Glomerular visceral epithelial cell (primary cell): ENCODE results near the gene ULBP2.
A peak's percentile ranks its signal among the peaks of the same experiment; 100 is the strongest.
"Not testable (repeated sequence)": the region's sequence is repeated elsewhere in the genome, so short reads cannot be mapped to it uniquely, and the experiment has no call there.

Experiments used
- DNase-seq: peaks from one replicate; pipeline ENCODE4 v3.0.0-alpha.2; 2016; ENCODE audit errors: extremely low spot score

The ULBP2 gene

GRCh38 chr6:149941583-149942460 lies at the start of gene ULBP2:
Gene ULBP2 (plus strand): TSS chr6:149942014. CDS start chr6:149942073, 59 bp downstream.
- peak; percentile 95 for DNase-seq

GRCh38 chr6:149895048-149895590 lies 46.7 kb upstream of the ULBP2 start:
- no peak for DNase-seq

GRCh38 chr6:149895833-149896271 lies 46.0 kb upstream of the ULBP2 start:
- DNase-seq: peak; percentile 71

- no peak for DNase-seq
These were observed 45.3 kb upstream of the ULBP2 start for GRCh38 chr6:149896491-149896890.

GRCh38 chr6:149897015-149897697 lies 44.7 kb upstream of the ULBP2 start:
- peak; percentile 68 for DNase-seq

GRCh38 chr6:149897855-149898744 lies 43.7 kb upstream of the ULBP2 start, which contains the start of gene RAET1E:
Gene RAET1E (minus strand): TSS chr6:149898113. CDS start chr6:149890901, 7,212 bp downstream.
- no peak for DNase-seq

GRCh38 chr6:149898966-149899365 lies 42.8 kb upstream of the ULBP2 start:
- no peak for DNase-seq

- no peak for DNase-seq
These were observed 42.3 kb upstream of the ULBP2 start for GRCh38 chr6:149899486-149899885.

GRCh38 chr6:149899926-149900619 lies 41.7 kb upstream of the ULBP2 start:
- no peak for DNase-seq

GRCh38 chr6:149900620-149901443 lies 41.0 kb upstream of the ULBP2 start:
- DNase-seq: no peak

GRCh38 chr6:149901444-149902140 lies 40.2 kb upstream of the ULBP2 start:
- DNase-seq: no peak

- no peak for DNase-seq
These were observed 37.7 kb upstream of the ULBP2 start for GRCh38 chr6:149903938-149904611.

GRCh38 chr6:149904661-149905370 lies 37.0 kb upstream of the ULBP2 start:
- DNase-seq: no peak

GRCh38 chr6:149905371-149905910 lies 36.4 kb upstream of the ULBP2 start:
- DNase-seq: no peak

GRCh38 chr6:149905911-149906371 lies 35.9 kb upstream of the ULBP2 start:
- no peak for DNase-seq

- DNase-seq: no peak
These were observed 35.4 kb upstream of the ULBP2 start for GRCh38 chr6:149906405-149906804.

- DNase-seq: no peak
These were observed 34.5 kb upstream of the ULBP2 start for GRCh38 chr6:149907317-149907716.

GRCh38 chr6:149908480-149908879 lies 33.3 kb upstream of the ULBP2 start:
- DNase-seq: not testable (repeated sequence)
